Measurements from ENCODE around the gene SLC35A4. TPM values are rescaled to one million over a fixed set of nuclear protein-coding genes. Genes with fewer than 3 reads are reported as not detected.

The SLC35A4 gene, protein sequence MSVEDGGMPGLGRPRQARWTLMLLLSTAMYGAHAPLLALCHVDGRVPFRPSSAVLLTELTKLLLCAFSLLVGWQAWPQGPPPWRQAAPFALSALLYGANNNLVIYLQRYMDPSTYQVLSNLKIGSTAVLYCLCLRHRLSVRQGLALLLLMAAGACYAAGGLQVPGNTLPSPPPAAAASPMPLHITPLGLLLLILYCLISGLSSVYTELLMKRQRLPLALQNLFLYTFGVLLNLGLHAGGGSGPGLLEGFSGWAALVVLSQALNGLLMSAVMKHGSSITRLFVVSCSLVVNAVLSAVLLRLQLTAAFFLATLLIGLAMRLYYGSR
- 32.0 TPM for total RNA-seq

GRCh38 chr5:140564196-140565023 is at the start of gene SLC35A4, which contains the start of gene APBB3:
Gene SLC35A4, plus strand, starts transcription at chr5:140564828. Its CDS starts 2,342 bp downstream, at chr5:140567170.
Gene APBB3, minus strand, starts transcription at chr5:140564598. Its CDS starts 353 bp downstream, at chr5:140564245.
- peak; percentile 97 for DNase-seq (ENCODE audit: low spot score)

GRCh38 chr5:140524003-140524402 is 40.6 kb upstream of the SLC35A4 start:
- ATAC-seq (no peak), DNase-seq (ENCODE audit: low spot score) (no peak)

More at GRCh38 chr5:140564196-140565023, at the start of gene SLC35A4, which contains the start of gene APBB3:
- peak; percentile 82 for ATAC-seq

DNA sequence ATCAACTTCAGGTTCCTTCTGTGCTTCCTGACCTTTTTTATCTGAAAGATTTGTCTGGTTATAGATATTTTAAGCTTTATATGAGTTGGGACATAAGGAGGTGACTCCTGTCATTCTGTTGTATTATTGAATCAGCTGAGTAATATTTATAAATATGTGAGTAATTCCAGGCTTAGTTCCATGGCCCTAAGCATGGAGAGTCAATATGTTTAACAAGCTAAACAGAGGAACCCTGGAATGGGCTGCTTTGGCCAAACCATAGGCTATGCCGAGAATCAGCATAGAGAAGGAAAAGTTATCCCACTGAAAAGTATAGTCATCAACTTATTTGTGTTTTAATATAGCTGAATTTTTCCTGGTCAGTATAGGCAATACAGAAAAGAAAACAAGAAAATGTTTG is 24.4 kb upstream of the SLC35A4 start:
- no peak for ATAC-seq
- DNase-seq (ENCODE audit: low spot score), result no peak

DNA sequence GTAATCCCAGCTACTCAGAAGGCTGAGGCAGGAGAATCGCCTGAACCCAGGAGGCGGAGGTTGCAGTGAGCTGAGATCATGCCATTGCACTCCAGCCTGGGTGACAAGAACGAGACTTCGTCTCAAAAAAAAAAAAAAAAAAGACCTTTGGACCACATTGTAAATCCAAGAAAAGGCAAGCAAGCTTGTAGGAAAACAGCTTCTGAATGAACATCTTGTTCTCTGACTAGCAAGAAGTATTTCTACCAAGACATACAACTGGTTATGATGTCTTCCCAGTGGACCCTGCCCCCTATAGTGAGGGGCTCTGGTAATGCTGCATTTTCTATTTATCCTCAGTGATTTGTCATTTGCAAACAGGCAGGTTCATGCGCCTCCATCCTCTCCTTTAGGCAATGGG is 21.7 kb upstream of the SLC35A4 start:
- ATAC-seq, result no peak
- no peak for DNase-seq (ENCODE audit: low spot score)

- no peak for ATAC-seq
- no peak for DNase-seq (ENCODE audit: low spot score)
These were observed 19.6 kb upstream of the SLC35A4 start for GRCh38 chr5:140544986-140545385.

DNA sequence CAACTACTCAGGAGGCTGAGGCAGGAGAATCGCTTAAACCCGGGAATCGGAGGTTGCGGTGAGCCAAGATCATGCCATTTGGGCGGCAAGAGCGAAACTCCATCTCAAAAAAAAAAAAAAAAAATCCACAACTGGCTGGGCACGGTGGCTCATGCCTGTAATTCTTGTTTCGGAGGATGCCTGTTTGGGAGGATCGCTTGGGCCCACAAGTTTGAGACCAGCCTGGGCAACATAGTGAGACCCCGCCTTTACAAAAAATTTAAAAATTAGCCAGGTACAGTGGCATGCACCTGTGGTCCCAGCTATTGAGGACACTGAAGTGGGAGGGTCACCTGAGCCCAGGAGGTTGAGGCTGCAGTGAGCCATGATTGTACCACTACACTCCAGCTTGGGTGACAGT is 19.0 kb upstream of the SLC35A4 start:
- no peak for DNase-seq (ENCODE audit: low spot score)
- ATAC-seq, result no peak

DNA sequence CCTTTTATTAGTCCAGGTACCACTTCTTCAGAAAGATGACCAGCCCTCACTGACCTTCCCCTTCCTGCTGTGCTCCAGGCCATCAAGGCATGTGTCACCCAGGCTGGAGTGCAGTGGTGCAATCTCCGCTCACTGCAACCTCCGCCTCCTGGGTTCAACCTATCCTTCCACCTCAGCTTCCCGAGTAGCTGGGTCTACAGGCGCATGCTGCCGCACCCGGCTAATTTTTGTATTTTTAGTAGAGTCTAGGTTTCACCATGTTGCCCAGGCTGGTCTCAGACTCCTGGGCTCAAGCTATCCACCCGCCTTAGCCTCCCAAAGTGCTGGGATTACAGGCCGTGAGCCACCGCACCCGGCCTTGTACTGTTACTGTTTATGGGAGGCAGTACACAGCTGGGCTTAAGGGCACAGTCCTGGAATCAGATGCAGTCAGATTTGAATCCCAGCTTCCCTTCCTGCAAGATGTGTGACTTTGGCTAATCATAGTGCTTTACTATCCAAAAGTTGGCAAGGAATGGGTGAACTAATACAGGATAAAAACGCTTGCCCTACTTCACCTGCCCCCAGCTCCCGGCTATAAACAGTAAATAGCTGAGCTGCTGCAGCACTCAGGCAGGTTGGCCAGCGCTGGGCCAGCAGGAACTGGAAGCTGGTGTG is 17.6 kb upstream of the SLC35A4 start:
- ATAC-seq (peak; percentile 42), DNase-seq (ENCODE audit: low spot score) (peak; percentile 66)

DNA sequence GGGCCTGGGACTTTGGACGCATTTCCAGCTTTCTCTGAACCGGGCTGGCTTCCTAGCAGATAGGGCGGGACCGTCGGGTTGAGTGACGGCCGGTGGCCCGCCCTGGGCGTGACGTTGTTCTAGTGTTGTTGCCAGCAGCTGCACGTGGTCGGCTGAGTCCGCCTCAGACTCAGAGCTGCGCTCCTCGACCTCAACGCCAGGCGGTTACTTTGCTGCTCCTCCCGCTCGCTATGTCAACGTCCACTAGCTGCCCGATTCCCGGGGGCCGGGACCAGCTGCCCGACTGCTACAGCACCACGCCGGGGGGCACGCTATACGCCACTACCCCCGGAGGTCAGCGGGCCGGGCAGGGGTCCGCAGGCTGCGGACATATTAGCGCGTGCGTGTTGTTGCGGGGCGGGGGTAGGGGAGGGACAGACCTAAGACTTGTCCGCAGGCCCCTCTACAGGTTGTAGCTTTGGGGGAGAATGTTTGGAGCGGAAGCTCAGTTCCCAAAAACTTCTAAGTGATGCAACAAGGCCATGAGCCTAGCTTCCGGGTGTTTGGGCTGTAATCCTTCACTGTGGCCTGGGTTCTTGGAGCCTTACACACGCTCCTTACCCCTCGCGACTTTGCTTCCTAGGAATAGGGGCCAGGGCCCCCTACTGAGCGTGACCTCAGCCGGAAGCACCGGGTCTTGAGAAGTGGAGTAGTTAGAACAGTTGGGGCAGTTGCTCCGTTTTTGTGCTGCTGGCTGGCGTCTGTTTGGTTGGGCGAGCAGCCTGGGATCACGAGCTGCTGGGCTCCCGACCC is 16.9 kb upstream of the SLC35A4 start, which contains the start of gene EIF4EBP3:
Gene EIF4EBP3 (plus strand): TSS at position 155 of the 792 bp plus-strand sequence. CDS start 76 bp downstream, at position 231.
- DNase-seq (ENCODE audit: low spot score), result peak; percentile 99
- peak; percentile 84 for ATAC-seq

DNA sequence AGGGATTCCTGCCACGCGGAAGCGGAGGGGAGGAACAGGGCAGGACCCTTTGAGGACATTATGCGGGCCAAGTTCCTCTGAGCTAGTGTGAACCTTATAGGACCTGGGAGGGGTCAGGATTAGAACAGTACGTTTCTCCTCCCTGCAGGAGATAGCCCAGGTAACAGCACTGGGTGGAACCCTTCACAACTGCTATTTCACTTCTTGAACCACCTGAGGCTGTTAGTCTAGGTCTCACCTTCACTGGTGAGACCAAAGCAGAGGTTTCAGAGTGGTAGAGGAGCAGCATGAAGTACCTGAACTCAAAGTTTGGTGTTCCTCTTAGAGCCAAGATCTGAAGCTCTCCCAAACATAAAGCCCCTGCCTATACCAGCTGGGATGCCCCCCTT is 16.3 kb upstream of the SLC35A4 start:
- no peak for DNase-seq (ENCODE audit: low spot score)
- ATAC-seq, result no peak

DNA sequence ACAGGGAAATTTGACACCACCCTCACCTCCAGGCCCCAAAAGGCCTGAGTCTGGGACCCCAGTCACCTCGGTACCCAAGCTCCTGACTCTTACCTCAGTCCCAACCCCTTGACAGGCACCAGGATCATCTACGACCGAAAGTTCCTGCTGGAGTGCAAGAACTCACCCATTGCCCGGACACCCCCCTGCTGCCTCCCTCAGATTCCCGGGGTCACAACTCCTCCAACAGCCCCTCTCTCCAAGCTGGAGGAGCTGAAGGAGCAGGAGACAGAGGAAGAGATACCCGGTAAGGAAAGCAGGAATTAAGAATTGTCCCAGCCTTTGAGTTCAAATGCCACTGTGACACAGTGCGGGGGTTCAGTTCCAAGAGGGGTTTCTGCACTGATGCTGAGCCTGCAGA is 15.8 kb upstream of the SLC35A4 start:
- no peak for ATAC-seq
- DNase-seq (ENCODE audit: low spot score), result peak; percentile 43

GRCh38 chr5:140549237-140550144 is 15.1 kb upstream of the SLC35A4 start:
- no peak for ATAC-seq
- DNase-seq (ENCODE audit: low spot score), result peak; percentile 60

DNA sequence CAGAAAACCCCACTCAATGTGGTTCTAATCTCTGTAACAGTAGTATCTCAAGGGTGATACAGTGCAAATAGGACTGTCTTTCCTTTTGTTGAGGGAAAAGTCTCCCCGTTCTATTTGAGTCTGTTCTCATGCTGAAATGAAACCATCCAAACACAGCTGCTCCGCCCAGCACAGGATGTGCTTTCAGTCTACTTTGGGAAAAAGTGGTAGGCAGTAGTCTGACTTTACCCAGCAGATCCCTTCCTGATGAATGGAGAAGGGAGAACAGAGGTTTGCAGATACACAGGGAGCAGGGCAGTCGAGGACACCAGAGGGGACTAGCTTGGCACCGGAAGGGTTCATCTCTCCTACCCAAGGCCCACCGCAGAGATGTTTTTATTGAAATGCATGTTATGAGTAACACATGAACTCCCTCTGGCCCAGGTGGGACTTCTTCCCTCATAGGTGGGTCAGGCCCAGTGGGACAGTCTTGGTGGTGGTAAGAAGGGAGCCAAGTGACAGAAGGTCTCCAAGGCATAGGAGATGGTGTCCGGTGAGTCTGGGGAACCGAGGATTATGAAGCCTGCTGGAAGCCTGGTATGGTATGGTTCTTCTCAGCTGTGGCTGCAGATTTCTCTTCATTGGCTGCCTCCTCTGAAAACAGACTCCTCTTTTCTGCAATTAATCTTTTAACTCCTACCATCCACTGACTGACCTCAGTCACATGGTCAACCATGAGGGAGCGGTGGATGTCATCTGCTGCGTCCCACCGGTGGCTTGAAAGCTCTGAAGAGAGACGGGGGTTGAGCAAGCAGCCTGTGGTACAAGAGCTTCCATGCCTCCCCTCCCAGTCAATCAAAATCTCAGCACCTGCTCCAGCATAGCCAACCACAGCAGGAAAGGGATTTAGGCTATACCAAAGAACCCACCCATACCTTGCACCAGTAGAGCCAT is 14.2 kb upstream of the SLC35A4 start:
- DNase-seq (ENCODE audit: low spot score), result no peak
- ATAC-seq, result no peak

DNA sequence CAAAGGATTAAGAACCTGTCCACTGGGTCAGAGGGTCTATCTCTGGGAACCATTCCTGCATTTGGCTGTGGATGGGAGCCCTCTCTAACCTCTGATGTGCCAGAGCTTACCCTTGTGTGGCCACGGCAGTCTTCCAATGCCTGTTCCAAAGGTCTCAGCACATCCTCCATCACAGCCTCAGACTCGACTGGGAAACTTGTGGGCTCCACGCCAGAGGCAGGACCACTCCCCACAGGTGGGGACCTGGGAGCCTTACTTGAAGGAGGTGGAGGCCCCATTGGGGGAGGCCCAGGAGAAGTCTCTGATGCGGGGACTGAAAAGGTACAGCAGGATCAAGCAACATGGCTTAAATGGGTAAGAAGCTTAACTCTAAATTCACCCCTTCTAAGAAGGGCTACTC is 12.8 kb upstream of the SLC35A4 start:
- ATAC-seq (no peak), DNase-seq (ENCODE audit: low spot score) (no peak)

DNA sequence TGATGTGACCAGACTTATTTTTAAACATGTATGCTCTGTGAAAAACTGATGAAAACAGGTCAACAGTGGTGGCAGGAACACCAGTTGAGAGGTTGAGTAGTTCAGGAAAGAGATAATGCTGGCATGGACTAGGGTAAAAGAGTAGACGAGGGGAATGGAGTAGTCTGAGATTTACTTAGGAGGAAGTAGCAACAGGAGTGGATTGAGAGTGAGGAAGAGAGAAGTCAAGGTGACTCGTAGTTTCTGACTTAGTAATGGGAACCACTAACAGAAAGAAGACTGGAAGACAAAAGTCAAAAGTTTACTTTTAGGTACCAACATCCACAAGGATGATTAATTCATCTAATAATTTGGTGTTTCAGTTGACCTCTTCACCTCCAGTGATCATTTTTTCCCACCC is 11.0 kb upstream of the SLC35A4 start:
- ATAC-seq, result no peak
- no peak for DNase-seq (ENCODE audit: low spot score)

GRCh38 chr5:140554454-140554853 is 10.2 kb upstream of the SLC35A4 start:
- no peak for DNase-seq (ENCODE audit: low spot score)
- ATAC-seq, result no peak

DNA sequence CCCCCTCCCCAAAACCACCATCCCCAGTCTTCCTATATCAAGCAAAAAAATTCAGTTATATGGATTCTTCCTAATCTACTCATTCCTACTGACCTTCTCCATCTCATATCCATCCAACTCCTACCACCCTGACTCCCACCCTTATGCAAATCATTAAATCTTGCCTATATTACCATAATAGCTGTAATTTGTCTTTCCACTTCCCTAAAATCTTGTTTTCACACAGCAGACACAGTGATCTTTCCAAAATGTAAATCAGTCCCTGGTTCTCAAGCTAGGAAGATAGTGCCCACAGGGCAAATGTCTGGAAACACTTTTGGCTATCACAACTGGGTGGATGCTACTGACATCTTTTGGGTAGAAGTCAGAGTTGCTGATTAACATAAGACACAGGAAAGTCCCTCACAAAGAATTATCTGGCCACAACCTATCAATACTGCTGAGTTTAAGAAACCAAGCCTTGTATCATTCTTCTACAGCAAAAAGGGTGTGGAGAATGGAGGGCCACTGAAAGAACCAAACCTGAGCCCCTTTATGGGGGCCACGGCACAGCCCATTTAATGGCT is 8.8 kb upstream of the SLC35A4 start:
- no peak for ATAC-seq

GRCh38 chr5:140556438-140556837 is 8.2 kb upstream of the SLC35A4 start:
- DNase-seq (ENCODE audit: low spot score) (no peak), ATAC-seq (no peak)

More for the DNA sequence above, 8.8 kb upstream of the SLC35A4 start:
- DNase-seq (ENCODE audit: low spot score), result no peak

Measured in left lobe of liver (tissue), 2 donors.